Measurements from ENCODE around the gene TTC29. TPM values are rescaled to one million over a fixed set of nuclear protein-coding genes. Genes with fewer than 3 reads are reported as not detected.
"Not testable (repeated sequence)": the region's sequence is repeated elsewhere in the genome, so short reads cannot be mapped to it uniquely, and the experiment has no call there.

Gene TTC29
- total RNA-seq, 2 experiments from 2014 or later, result not detected

GRCh38 chr4:146787731-146788130 lies 157.9 kb downstream of the TTC29 start:
- no peaks in the 10 kb centered on the region for H3K36me3 Mint-ChIP-seq (ENCODE audit: low read depth)
- H3K9me3 Mint-ChIP-seq (ENCODE audit: insufficient read depth), result no peaks in the 10 kb centered on the region
- CTCF ChIA-PET, result no interaction called here
- no peak for DNase-seq
- POLR2A ChIA-PET, result no interaction called here
- no peaks in the 10 kb centered on the region for H3K4me1 Mint-ChIP-seq (ENCODE audit: low read depth)
- H3K27ac Mint-ChIP-seq, result no peak overlapping the region
- ATAC-seq, result no peak
- no peaks in the 10 kb centered on the region for H3K27me3 Mint-ChIP-seq (ENCODE audit: low read depth)
- no peak overlapping the region for H3K4me3 Mint-ChIP-seq

GRCh38 chr4:146776691-146777090 lies 169.0 kb downstream of the TTC29 start:
- H3K36me3 Mint-ChIP-seq (ENCODE audit: low read depth), result no peaks in the 10 kb centered on the region
- POLR2A ChIA-PET, result no interaction called here
- DNase-seq, result no peak
- H3K9me3 Mint-ChIP-seq (ENCODE audit: insufficient read depth), result no peaks in the 10 kb centered on the region
- no peaks in the 10 kb centered on the region for H3K4me1 Mint-ChIP-seq (ENCODE audit: low read depth)
- no peak overlapping the region for H3K27ac Mint-ChIP-seq
- no peaks in the 10 kb centered on the region for H3K27me3 Mint-ChIP-seq (ENCODE audit: low read depth)
- no peak overlapping the region for H3K4me3 Mint-ChIP-seq
- CTCF ChIA-PET, result no interaction called here
- ATAC-seq, result no peak

GRCh38 chr4:146763560-146763959 lies 182.1 kb downstream of the TTC29 start:
- ATAC-seq (no peak), DNase-seq (no peak)
- ChIA-PET POLR2A (no interaction called here), CTCF (no interaction called here)
- Mint-ChIP-seq H3K4me1 (ENCODE audit: low read depth) (no peaks in the 10 kb centered on the region), H3K27ac (no peak overlapping the region), H3K27me3 (ENCODE audit: low read depth) (no peaks in the 10 kb centered on the region), H3K9me3 (ENCODE audit: insufficient read depth) (no peaks in the 10 kb centered on the region), H3K4me3 (no peak overlapping the region), H3K36me3 (ENCODE audit: low read depth) (no peaks in the 10 kb centered on the region)

GRCh38 chr4:146762016-146762415 lies 183.6 kb downstream of the TTC29 start:
- Mint-ChIP-seq H3K27ac (no peak overlapping the region), H3K4me3 (no peak overlapping the region), H3K9me3 (ENCODE audit: insufficient read depth) (no peaks in the 10 kb centered on the region), H3K4me1 (ENCODE audit: low read depth) (no peaks in the 10 kb centered on the region), H3K36me3 (ENCODE audit: low read depth) (no peaks in the 10 kb centered on the region), H3K27me3 (ENCODE audit: low read depth) (no peaks in the 10 kb centered on the region)
- DNase-seq (no peak), ATAC-seq (no peak)
- POLR2A ChIA-PET, result no interaction called here
- CTCF ChIA-PET, result no interaction called here

- Mint-ChIP-seq H3K36me3 (ENCODE audit: low read depth) (no peaks in the 10 kb centered on the region), H3K27me3 (ENCODE audit: low read depth) (no peaks in the 10 kb centered on the region), H3K9me3 (ENCODE audit: insufficient read depth) (no peaks in the 10 kb centered on the region), H3K4me3 (no peak overlapping the region), H3K4me1 (ENCODE audit: low read depth) (no peaks in the 10 kb centered on the region), H3K27ac (no peak overlapping the region)
- ChIA-PET POLR2A (no interaction called here), CTCF (no interaction called here)
- DNase-seq (no peak), ATAC-seq (no peak)
Observed at GRCh38 chr4:146742416-146742815, 203.2 kb downstream of the TTC29 start.

- no peaks in the 10 kb centered on the region for H3K36me3 Mint-ChIP-seq (ENCODE audit: low read depth)
- no peaks in the 10 kb centered on the region for H3K9me3 Mint-ChIP-seq (ENCODE audit: insufficient read depth)
- ATAC-seq (no peak), DNase-seq (no peak)
- CTCF ChIA-PET, result no interaction called here
- no peak overlapping the region for H3K4me3 Mint-ChIP-seq
- POLR2A ChIA-PET, result no interaction called here
- no peak overlapping the region for H3K27ac Mint-ChIP-seq
- no peaks in the 10 kb centered on the region for H3K4me1 Mint-ChIP-seq (ENCODE audit: low read depth)
- no peaks in the 10 kb centered on the region for H3K27me3 Mint-ChIP-seq (ENCODE audit: low read depth)
Observed at GRCh38 chr4:146739182-146739581, 206.5 kb downstream of the TTC29 start.

- DNase-seq; H3K27me3 Mint-ChIP-seq (ENCODE audit: low read depth); H3K27ac Mint-ChIP-seq; ATAC-seq; H3K4me3 Mint-ChIP-seq; POLR2A ChIA-PET; H3K9me3 Mint-ChIP-seq (ENCODE audit: insufficient read depth); CTCF ChIA-PET; H3K4me1 Mint-ChIP-seq (ENCODE audit: low read depth); H3K36me3 Mint-ChIP-seq (ENCODE audit: low read depth): not testable (repeated sequence)
Observed at GRCh38 chr4:146723519-146723918, 222.1 kb downstream of the TTC29 start.

- CTCF ChIA-PET, result no interaction called here
- Mint-ChIP-seq H3K27ac (no peak overlapping the region), H3K36me3 (ENCODE audit: low read depth) (no peaks in the 10 kb centered on the region), H3K27me3 (ENCODE audit: low read depth) (no peaks in the 10 kb centered on the region), H3K9me3 (ENCODE audit: insufficient read depth) (no peaks in the 10 kb centered on the region), H3K4me1 (ENCODE audit: low read depth) (no peaks in the 10 kb centered on the region), H3K4me3 (no peak overlapping the region)
- DNase-seq (no peak), ATAC-seq (no peak)
- POLR2A ChIA-PET, result no interaction called here
Observed at GRCh38 chr4:146709956-146710355, 235.7 kb downstream of the TTC29 start.

- Mint-ChIP-seq H3K4me3 (no peak overlapping the region), H3K4me1 (ENCODE audit: low read depth) (no peaks in the 10 kb centered on the region), H3K9me3 (ENCODE audit: insufficient read depth) (no peaks in the 10 kb centered on the region), H3K36me3 (ENCODE audit: low read depth) (no peaks in the 10 kb centered on the region), H3K27ac (no peak overlapping the region), H3K27me3 (ENCODE audit: low read depth) (no peaks in the 10 kb centered on the region)
- ATAC-seq (no peak), DNase-seq (no peak)
- ChIA-PET POLR2A (no interaction called here), CTCF (no interaction called here)
Observed at GRCh38 chr4:146699910-146700309, 245.8 kb downstream of the TTC29 start.

GRCh38 chr4:146674829-146675570 lies 270.7 kb downstream of the TTC29 start:
- Mint-ChIP-seq H3K4me3 (no peak overlapping the region), H3K9me3 (ENCODE audit: insufficient read depth) (no peaks in the 10 kb centered on the region)
- POLR2A ChIA-PET, result no interaction called here

GRCh38 chr4:146663968-146664311 lies 281.7 kb downstream of the TTC29 start:
- DNase-seq; POLR2A ChIA-PET; CTCF ChIA-PET; H3K4me3 Mint-ChIP-seq; H3K27ac Mint-ChIP-seq; H3K36me3 Mint-ChIP-seq (ENCODE audit: low read depth); H3K27me3 Mint-ChIP-seq (ENCODE audit: low read depth); H3K4me1 Mint-ChIP-seq (ENCODE audit: low read depth); H3K9me3 Mint-ChIP-seq (ENCODE audit: insufficient read depth); ATAC-seq: not testable (repeated sequence)

More at GRCh38 chr4:146674829-146675570, 270.7 kb downstream of the TTC29 start:
- no peaks in the 10 kb centered on the region for H3K4me1 Mint-ChIP-seq (ENCODE audit: low read depth)
- H3K27ac Mint-ChIP-seq, result no peak overlapping the region
- DNase-seq (no peak), ATAC-seq (no peak)
- CTCF ChIA-PET, result no interaction called here
- H3K27me3 Mint-ChIP-seq (ENCODE audit: low read depth), result no peaks in the 10 kb centered on the region
- no peaks in the 10 kb centered on the region for H3K36me3 Mint-ChIP-seq (ENCODE audit: low read depth)

- ChIA-PET CTCF (no interaction called here), POLR2A (no interaction called here)
- H3K9me3 Mint-ChIP-seq (ENCODE audit: insufficient read depth), result peaks cover 5% of the 10 kb centered on the region
Observed at GRCh38 chr4:146661367-146661766, 284.3 kb downstream of the TTC29 start.

More at GRCh38 chr4:146661367-146661766, 284.3 kb downstream of the TTC29 start:
- ATAC-seq, result no peak
- Mint-ChIP-seq H3K27me3 (ENCODE audit: low read depth) (peaks cover 17% of the 10 kb centered on the region), H3K27ac (no peak overlapping the region), H3K36me3 (ENCODE audit: low read depth) (no peaks in the 10 kb centered on the region), H3K4me1 (ENCODE audit: low read depth) (no peaks in the 10 kb centered on the region), H3K4me3 (no peak overlapping the region)
- no peak for DNase-seq
